Germinal center (tissue), 1 donor: ENCODE measurements around the gene SLC7A9.

Source experiments
- DNase-seq: peaks from one replicate; pipeline ENCODE4 v3.0.0; 2012; ENCODE audit warnings: mixed read lengths, low spot score

SLC7A9 gene

GRCh38 chr19:32824916-32825608 lies 44.5 kb downstream of the SLC7A9 start:
- DNase-seq, result no peak

- no peak for DNase-seq
These were observed 45.3 kb downstream of the SLC7A9 start for GRCh38 chr19:32824191-32824751.

- no peak for DNase-seq
These were observed 45.8 kb downstream of the SLC7A9 start for GRCh38 chr19:32823747-32824102.

DNA sequence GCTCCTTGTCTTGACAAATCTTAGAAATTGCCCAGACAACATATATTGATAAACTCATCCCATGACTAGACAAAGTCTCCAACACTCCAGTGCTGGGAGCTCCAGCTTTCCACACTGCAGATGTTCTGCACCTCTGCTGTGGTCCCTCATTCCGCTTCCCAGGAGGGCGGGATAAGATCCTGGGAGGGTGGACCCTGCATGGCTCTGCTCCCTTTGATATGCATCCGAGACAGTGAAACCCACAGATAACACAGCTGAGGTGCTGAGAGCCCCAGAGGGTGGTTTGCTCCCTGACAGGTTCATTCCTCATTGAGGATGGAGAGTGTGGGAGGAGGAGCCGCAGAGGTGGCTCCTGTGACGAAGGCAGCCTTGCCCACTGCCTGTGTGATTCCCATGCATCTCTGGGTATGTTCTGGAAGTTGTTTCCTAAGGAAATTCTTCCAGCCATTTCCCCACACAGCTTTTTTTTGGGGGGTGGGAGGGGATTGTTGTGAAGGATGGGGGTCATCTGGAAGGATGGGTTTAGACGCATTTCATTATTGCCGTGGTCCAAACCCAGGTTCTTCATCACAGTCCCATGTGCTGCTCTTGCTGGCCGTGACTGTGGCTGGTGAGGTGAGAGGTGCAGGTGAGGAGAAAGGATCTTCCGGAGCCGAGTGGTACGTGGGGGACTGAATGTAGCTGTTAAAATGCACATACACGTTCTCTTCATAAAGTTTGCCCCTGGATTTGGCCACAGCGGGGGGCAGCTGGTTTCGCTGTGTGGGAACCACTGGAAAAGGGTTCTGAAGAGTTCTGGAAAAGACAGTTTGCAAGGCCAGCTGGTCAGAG lies 46.4 kb downstream of the SLC7A9 start:
- no peak for DNase-seq

DNA sequence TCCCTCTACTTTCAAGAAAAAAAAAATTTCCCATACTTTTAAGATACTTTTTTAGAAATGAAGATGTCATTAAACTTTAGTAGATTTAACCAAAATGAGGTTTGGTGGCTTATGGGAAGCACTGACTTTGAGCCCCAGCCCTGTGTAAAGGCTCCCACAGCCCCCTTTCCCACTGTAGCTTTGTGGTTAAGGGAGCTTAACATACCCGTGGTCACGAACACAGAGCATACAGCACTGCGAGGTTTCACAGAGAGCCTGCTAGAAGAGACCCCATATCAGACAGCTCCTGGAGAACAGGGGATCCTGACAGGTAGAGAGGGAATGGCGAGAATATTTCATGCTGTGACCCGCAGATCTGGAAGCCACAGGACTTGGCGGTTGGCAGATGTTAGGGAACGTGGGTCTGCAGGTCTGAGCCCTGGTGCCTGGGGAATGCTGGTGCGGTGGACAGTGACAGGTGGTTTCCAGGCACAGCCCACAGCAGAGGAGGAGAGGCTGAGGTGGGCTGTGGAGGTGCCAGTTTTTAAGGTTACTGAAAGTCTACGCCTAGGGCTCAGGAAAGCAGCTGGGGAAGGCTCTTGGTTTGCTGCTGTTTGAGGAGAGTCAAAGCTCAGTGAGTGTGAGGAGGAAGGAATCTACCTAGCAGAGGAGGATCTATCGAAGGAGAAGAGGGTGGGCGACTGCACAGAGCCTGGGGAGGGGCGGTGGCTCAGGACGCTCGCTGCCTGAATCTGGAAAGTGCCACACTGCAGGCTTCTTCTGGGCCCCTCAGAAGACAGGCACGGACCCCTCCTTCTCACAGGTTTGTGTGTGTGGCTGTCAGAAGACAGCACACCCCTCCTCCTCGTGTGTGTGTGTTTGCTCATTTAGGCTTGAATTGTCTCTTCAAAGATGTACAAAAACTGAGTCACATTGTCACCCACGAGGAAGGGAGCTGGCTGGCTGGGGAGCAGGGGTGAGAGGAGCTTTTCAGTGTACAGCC lies 49.9 kb downstream of the SLC7A9 start:
- no peak for DNase-seq

DNA sequence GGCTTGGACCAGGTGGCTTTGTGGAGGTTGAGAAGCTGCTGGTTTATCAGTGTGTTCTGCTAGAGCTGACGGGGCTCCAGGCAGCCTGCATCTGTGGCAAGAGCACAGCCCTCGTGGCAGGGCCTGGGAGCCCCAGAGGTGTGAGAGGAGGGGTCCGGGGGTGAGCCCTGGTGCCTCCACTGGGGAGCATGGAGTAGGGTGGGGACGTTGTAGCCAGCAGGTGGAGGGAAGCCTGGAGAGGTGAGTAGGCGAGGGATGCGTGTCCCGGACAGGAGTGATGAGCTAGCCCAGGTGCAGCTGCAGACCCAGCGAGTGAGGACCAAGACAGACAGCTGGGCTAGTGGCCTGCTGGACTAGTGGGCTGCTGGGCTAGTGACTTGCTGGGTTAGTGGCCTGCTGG lies 51.0 kb downstream of the SLC7A9 start:
- no peak for DNase-seq

DNA sequence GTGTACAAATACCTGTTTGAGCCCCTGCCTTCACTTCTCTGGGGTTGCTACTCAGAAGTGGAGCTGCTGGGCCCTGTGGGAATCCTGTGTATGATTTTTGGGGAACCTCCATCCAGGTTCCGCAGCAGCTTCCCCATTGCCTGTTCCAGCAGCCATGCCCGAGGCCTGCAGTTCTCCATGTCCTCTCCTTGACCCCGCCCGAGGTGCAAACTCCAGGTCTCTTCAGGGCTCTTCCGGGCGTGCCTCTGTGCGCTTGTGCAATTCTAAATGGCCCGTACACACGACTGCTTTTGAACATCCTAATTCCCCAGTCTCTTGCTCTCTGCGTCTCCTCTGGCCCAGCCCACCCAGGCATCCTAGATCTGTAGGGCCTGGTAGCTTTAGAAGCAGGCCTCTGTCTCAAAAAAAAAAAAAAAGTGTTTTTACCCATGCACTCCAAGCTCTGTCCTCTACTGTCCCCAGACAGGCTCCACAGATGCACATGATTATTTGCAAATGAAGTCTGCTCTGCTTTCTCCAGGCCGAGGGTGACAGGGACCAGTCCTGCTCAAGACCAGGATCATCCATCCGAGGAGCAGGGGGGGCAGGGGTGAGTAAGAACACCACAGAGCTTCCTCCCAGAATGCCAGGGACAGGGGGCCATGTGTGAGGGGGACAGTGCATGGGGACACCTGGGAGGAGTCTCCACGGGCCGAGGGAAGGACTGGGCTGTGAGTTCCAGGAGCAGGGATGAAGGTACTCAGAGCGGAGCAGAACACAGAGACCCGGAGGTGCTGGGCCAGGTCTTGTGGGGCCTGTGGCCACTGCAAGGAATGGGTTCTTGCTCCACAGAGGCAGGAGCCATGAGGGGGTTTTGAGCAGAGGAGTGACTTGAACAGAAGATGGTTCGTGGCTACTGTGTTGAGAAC lies 51.7 kb downstream of the SLC7A9 start:
- DNase-seq, result no peak

GRCh38 chr19:32816555-32817099 lies 52.9 kb downstream of the SLC7A9 start:
- DNase-seq, result no peak

DNA sequence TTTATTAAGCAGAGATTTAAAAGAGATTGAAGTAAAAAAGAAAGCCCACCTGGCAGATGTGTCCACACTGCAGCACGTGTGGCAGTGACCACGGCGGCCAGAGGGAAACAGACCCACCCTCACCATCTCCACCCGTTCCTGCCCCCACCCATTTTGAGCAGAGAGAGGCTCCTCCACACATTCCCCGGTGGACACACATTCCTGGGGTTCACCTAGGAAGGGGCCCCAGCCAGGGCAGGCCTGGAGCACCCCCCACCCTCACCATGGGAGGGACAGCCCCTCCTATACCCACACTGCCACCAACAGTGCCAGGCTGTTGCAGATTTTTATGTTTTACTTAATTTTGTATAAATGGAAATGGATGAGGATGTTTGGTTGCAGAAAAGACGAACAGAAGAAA lies 54.9 kb downstream of the SLC7A9 start:
- DNase-seq, result no peak

- no peak for DNase-seq
These were observed 55.6 kb downstream of the SLC7A9 start for GRCh38 chr19:32813862-32814425.

DNA sequence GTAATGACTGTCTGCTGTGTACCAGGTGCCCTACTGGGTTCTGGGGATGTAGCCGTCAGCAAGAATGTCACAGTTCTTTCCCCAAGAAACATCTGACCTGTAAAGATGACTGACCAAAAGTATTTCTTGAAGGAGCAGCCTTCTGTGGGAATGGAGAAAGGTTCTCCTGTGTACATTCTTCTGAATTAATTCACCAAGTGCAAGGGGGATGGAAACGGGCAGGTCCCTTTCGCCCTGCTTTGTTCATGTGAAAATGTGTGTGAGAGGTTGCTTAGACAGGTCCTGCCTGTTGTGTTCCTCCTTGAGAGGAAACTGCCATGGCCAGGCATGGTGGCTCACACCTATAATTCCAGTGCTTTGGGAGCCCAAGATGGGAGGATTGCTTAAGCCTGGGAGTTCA lies 57.0 kb downstream of the SLC7A9 start:
- no peak for DNase-seq

DNA sequence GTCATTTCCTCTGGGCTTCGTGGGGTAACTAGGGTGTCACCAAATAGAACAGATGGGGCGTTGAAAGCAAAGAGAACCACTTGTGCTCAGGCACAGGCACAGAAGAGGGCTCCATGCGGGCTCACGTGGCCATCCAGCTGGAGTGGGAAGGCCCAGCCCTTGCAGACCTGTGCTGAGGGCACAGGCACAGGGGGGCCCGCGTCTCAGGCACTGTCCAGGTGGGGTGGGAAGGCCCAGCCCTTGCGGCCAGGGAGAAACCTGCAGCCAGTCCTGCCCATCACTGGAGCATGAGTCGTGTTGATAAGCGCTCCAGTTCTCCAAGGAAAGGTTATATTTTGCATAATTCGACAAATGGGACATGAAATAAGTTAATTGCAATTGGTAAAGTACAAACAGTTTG lies 57.5 kb downstream of the SLC7A9 start:
- no peak for DNase-seq

DNA sequence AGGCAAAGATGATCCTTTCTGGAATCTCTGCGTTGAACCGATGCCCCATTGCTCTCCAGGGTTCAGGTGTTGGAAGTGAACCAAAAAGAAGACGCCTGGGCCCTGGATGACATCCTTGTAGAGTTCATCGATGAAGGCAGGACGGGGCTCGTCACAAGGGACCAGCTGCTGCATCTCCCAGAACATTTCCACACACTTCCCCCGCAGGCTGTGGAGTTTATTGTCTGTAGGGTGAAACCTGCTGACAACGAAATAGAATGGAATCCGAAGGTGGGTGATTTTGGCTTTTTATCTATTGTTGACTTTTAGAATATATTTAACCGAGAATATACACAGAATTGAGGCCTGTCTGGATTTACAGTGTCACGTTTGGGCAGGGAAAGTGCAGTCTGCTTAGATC lies 58.4 kb downstream of the SLC7A9 start:
- DNase-seq, result no peak

- no peak for DNase-seq
These were observed 59.1 kb downstream of the SLC7A9 start for GRCh38 chr19:32810452-32810851.

DNA sequence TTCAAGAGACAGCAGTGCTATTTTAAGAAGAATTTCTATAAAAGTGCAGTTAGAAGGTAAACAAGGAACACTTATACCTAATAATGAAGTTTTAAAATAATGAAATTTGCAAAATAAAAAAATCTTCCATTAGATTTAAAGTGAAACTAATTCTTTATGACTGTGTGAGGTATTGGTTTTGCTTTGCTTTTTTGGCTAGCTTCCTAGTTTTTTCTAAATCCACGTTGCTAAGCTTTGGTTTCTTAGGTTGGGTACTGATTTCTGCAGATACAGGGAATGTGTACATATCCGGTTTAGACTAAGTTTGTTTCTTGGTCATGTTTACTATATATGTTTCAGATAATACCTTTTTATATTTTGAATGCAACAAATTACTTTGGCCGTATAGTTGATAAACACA lies 59.8 kb downstream of the SLC7A9 start:
- DNase-seq, result no peak

GRCh38 chr19:32809254-32809653 lies 60.3 kb downstream of the SLC7A9 start:
- DNase-seq, result no peak

GRCh38 chr19:32808236-32808635 lies 61.3 kb downstream of the SLC7A9 start:
- DNase-seq, result no peak

DNA sequence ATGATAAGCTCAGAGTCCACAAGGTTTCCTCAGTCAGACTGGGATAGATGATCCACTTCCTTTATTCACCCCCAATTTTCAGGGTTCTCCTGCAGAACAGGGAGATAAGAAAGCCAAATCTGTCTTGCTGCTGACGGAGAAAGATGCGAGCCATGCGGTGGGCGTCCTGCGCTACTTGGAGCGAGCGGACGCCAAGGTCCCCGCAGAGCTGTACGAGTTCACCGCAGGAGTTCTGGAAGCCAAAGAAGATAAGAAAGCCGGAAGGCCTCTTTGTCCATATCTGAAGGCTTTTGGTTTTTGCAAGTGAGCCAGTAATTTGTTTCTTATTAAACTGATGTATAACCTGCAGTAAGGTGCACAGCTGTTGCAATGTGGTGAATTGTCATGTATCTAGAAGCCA lies 66.7 kb downstream of the SLC7A9 start:
- no peak for DNase-seq

- no peak for DNase-seq
These were observed 68.8 kb downstream of the SLC7A9 start for GRCh38 chr19:32800754-32801153.

DNA sequence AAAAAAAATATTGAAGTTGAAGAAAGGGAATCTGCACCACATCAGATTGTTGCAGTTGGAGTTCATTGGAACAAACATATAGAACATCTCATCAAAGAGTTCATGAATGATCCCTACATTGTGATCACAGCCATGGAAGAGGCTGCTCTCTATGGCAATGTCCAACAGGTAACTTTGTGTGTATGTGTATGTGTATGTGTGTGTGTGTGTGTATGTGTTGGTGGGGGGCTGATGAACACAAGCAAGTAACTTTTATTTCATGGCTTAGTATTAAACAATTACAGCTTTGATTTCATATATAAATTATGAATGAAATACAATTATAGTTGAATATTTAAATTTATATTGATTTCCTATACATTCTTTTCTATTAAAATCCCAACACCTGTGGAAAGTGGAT lies 69.4 kb downstream of the SLC7A9 start:
- no peak for DNase-seq
